Measurements from ENCODE around the gene ELF5.

GRCh38 chr11:34457607-34458006 lies 56.0 kb downstream of the ELF5 start:
- TF ChIP-seq EZH2 (IDR thresholded peaks at IDR 0.05; ENCODE audit: insufficient read depth, poor library complexity, severe bottlenecking), result no peak
- no peak for TF ChIP-seq EZH2phosphoT487 (IDR thresholded peaks at IDR 0.05; ENCODE audit: insufficient read depth, low read depth)
